HG02884 (cell line): ENCODE data around the gene TXNDC12.
"Not testable (repeated sequence)": the region's sequence is repeated elsewhere in the genome, so short reads cannot be mapped to it uniquely, and the experiment has no call there.

Experiments used
- ATAC-seq: cut with Tn5 transposase; IDR thresholded peaks from one replicate; pipeline ENCODE4 v1.9.1; 2021; ENCODE audit warnings: mild to moderate bottlenecking, moderate library complexity; ENCODE audit not compliant: unreplicated experiment

Gene TXNDC12

DNA sequence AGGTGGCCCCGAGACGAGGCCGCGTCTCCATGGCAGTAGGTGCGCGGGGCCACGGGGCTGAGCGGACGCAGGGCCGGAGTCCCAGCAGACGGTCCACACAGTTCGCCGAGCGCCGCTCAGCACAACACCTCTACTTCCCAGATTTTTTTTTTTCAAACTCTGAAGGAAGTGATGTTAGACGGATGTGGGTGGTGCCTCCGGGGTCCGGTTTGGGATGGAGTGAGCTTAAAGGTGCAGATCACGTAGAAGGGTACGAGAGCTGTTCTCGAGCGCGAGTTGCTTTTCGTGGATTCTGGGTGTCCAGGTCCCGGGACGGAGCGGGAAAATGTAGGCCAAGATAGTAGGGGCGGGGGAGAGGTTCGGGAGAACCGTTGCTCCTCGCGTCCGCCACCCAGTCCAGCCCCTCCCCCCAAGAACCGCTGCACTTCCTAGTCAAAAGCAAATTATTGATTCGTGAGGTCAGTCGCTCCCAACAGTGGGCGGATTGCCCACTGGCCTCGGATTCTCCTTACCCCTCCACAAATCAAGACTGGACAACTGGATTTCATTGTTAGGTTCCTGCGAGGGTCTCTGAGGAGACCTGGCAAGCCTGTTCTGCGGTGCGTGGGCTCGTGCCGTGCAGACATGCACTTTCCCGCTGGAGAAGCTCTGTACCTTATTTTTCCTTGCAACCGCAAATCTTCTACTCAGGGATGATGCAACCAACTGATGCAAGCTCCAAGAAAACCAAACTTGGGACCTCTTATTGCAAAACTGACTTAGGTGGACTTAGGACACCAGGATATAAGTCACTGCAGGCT is at the start of gene TXNDC12:
Gene TXNDC12, minus strand, starts transcription at position 126 of the 800 bp plus-strand sequence. Its CDS starts 95 bp downstream, at position 31.
- ATAC-seq = no peak

DNA sequence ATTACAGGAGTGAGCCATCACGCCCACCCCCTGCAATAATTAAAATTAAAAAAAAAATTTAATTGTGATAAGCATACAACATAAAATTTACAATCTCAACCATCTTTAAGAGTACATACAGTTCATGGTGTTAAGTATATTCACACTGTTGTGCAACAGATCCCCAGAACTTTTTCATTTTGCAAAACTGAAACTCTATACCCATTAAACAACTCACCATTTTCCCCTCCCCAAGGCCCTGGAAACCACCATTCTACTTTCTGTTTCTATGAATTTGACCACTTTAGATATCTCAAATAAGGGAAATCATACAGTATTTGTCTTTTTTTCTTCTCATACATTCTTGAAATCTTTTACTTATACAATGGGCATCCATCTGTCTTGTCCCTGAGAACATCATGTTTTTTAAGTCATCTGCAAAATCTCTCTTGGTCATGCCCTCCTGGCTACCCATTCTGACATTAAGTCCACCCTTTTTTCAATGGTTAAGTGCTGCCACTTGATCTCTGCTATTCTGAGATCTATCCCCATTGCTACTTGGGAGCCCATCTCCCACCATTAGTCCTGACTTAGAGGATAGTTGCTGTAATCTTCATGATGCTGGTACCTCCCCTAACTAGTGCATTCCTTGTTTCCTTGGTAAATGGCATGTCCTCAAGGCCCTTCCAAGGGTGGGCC is 47.5 kb upstream of the TXNDC12 start:
- ATAC-seq = no peak

DNA sequence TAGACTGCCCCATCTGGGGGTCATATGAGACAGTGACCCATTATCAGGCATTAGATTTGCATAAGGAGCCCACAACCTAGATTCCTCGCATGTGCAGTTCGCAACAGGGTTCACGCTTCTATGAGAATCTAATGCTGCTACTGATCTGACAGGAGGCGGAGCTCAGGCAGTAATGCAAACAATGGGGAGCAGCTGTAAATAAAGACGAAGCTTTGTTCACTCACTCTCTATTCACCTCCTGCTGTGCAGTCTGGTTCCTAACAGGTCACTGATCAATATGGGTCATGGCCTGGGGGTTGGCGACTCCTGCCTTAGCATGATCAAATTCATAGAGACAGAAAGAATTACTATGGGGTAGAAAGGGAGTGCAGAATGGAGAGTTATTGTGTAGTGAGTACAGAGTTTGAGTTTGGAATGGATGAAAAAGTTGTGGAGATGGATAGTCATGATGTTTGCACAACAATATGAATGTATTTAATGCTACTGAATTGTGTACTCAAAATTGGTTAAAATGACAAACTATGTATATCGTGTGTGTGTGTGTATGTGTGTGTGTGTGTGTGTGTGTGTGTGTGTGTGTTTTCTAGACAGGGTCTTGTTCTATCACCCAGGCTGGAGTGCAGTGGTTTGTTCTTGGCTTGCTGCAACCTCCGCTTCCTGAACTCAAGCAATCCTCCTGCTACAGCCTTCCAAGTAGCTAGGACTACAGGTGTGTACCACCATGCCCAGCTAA is 43.3 kb upstream of the TXNDC12 start:
- ATAC-seq = no peak

DNA sequence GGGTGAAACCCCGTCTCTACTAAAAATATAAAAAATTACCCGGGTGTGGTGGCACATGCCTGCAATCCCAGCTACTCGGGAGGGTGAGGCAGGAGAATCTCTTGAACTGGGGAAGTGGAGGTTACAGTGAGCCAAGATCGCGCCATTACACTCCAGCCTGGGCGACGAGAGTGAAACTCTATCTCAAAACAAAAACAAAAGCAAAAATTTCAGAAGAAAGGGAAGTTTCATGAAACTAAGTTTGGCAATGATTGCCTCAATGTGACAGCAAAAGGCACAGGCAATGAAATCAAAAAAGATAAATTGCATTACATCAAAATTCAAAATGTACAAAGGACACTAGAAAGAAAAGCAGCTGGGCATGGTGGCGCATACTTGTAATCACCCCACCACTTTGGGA is 41.2 kb upstream of the TXNDC12 start:
- no peak for ATAC-seq

DNA sequence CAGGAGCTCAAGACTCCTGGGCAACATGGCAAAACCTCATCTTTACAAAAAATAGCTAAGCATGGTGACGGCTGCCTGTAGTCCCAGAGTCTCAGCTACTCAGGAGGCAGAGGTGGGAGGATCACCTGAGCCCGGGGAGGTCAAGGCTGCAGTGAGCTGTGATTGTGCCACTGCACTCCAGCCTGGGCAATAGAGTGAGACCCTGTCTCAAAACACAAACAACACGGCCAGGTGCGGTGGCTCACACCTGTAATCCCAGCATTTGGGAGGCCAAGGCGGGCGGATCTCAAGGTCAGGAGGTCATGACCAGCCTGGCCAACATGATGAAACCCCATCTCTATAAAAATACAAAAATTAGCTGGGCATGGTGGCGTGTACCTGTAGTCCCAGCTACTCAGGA is 39.3 kb upstream of the TXNDC12 start:
- not testable (repeated sequence) for ATAC-seq

DNA sequence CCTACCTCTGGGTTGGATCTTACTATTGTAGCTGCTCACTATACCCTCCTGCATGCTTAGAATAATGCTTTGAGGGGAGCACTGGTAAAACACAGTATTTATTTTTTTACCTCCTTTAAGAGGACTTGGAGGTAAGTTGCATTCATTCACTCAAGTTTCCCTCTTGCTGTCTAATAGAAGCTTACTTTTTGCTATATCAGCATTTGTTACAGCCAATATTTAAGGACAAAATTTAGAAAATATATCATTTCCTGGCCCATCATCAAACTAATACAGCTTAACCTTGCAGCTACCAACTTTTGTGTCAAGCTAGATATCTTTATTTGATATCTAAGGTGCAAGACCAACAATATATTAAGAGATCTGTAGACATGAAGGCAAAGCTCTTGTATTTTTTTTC is 32.9 kb upstream of the TXNDC12 start:
- not testable (repeated sequence) for ATAC-seq

DNA sequence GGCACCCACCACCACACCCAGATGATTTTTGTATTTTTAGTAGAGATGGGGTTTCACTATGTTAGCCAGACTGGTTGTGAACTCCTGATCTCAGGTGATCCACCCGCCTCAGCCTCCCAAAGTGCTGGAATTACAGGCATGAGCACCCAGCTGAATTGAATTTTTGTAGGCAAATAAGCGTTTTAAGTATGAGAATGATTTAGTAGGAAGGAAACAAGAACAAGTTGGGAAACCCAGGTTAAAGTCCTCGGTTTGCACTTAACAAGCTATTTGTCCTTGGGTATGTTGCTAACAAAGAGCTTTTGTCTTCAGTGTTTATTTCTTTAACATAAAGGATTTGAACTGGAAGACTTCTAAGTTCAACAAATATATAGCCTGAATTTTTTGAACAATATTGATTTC is 25.0 kb upstream of the TXNDC12 start:
- ATAC-seq = no peak

DNA sequence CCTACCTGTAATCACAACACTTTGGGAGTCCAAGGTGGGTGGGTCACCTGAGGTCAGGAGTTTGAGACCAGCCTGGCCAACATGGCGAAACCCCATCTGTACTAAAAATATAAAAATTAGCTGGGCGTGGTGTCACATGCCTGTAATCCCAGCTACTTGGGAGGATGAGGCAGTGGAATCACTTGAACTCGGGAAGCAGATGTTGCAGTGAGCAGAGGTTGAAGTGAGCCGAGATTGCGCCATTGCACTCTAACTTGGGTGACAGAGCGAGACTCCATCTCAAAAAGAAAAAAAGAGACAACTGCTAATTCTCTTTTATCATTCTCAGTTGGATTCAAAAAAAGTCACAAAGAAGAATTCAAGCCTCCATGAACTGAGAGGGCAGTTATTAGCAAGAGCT is 22.3 kb upstream of the TXNDC12 start:
- ATAC-seq = not testable (repeated sequence)

DNA sequence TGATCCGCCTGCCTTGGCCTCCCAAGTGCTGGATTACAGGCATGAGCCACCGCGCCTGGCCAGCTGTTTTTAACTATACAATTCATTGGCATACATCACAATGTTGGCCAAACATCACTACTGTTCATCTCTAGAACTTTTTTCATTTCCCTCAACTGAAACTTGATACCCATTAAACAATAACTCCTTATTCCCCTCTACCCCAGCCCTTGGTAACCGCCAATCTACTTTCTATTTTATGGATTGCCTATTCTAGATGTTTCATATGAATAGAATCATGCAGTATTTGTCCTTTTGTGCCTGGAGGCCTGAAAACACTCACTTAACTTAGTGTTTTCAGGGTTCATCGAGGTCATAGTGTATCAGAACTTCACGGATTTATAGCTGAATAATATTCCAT is 17.3 kb upstream of the TXNDC12 start:
- ATAC-seq = no peak

DNA sequence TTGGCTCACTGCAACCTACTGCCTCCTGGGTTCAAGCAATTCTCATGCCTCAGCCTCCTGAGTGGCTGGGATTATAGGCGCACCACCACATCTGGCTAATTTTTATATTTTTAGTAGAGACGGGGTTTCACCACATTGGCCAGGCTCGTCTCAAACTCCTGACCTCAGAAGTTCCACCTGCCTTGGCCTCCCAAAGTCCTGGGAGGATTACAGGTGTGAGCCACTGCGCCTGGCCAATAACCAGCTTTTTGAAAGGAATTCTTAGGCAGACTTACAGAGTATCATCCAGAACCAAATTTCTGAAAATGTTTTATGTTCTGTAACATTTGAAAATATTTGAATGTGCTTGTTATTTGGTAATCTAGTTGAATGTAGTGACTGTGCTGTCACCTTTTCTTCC is 15.7 kb upstream of the TXNDC12 start:
- no peak for ATAC-seq

DNA sequence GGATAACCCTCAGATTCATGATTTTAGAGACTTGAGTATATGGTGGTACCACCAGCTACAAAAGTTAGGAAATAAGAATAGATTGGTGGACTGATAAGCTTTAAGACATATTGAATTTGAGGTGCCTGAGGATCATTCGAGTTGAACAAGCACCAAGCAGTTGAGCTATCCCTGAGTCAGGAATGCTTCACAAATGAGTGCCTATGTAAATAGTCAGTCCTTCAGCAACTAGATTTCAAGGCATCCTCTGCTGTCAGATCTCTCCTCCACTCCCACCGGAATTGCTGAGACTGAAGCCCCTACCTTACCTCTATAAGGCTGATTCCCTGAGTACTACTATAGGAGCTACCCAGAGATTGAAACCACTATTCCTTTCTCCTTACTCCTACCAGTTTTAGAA is 8.2 kb upstream of the TXNDC12 start:
- ATAC-seq = no peak

DNA sequence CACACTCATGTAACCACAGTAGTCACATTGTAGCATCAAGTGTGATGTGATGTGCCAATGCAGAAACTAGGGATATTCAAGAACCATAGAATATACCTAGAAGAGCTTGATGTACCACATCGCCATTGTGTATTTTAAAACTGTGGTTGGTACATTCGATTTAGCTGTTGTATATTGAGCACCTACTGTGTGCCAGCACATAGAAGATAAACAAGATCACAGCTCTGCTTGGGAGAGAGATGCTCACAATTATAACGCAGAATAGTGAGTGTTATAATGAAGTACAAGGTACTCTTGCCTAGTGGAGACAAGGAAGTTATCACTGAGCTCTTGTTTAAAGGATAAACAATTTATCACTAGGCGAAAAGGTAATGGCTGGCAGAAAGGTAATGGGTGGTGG is 5.8 kb upstream of the TXNDC12 start:
- no peak for ATAC-seq

DNA sequence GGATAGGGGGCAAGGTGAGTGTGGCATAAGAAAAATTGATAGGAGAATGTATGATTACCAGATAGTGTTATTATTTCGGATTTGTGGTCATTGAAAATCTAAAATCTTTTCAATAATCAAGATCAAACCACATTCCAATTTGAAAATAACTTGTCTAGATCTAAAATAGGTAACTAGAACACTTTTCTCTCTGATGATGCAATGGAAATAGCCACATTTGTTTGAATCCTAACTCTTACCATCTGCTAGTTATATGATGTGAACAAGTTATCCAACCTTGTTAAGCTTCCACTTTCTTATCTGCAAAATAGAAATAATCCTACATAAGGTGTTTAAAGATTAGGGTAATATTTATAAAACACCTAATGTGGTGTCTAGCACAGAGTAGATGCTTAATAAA is 4.9 kb upstream of the TXNDC12 start:
- no peak for ATAC-seq

DNA sequence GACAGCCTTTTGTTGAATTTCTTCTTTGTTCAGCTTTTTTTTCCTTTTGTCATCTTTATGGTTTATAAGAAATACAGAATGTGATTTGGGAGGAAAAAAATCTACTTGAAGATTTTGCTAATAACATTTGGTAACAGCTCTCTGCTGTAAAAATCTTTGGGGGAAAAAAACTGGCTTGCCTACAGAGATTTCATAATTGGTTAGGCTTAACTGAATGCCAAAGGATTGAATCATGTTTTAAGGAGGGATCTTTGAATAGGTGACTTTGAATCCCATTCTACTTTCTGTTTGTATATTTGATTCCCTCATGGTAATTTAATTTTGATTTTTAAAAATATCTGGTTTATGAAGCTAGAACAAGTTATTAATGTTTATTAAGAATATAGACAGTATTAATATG is 4.3 kb upstream of the TXNDC12 start:
- no peak for ATAC-seq

DNA sequence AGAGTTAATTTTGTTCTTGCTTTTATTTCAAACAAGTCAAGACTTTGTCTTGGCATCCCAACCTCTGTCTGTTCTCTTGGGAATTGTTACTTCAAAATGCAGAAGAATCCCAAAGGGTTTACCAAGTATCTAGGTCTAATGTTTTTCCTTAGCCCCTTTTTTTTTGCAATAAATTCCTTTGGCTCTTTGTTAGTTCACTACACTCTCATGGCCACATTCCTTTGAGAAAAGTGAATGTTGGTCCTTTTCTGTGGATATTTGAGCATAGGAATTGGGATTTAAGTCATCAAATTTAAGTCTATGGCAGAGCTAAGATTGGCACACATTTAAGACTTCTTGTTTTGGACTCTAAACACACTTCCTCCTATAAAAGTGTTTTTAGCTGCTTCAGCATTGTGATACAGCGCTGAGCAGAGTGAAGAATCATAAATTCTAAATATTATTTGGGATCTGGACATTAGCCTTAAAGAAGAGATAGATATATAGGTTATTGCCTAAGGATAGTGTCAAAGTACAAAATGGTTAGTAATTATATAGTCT is 3.0 kb upstream of the TXNDC12 start:
- no peak for ATAC-seq

DNA sequence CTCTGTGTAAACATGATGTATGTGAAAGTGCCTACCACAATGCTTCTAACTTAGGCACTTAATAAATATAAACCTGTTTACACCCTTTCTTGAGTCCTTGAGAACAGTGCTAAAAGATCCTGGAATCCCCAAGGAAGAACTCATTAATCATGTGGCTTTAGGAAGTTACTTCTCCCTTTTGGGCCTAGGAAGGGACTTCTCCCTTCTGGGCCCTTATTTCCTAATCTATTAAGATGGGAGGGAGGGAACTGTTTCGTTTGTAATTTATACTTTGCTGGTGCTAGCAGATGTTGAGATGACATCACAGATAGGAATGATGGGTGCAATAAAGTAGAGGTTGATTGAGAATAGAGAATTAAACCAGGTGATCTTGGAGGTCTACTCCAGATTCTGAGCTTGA is 2.3 kb upstream of the TXNDC12 start:
- ATAC-seq = no peak

DNA sequence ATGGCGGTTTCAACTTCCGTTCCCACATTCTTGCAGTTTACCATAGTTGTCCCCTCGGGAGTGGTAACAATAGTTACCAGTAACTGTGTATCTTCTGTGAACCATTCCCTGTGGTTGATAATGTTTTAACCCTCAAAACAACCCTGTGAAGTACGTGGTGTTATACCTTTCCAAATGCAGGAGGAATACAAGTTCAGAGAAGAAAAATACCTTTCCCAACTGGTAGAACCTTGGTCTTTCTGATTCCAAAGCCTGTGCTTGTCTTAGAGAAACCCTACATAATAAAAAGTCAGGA is 1.9 kb upstream of the TXNDC12 start:
- ATAC-seq = peak; percentile 31

DNA sequence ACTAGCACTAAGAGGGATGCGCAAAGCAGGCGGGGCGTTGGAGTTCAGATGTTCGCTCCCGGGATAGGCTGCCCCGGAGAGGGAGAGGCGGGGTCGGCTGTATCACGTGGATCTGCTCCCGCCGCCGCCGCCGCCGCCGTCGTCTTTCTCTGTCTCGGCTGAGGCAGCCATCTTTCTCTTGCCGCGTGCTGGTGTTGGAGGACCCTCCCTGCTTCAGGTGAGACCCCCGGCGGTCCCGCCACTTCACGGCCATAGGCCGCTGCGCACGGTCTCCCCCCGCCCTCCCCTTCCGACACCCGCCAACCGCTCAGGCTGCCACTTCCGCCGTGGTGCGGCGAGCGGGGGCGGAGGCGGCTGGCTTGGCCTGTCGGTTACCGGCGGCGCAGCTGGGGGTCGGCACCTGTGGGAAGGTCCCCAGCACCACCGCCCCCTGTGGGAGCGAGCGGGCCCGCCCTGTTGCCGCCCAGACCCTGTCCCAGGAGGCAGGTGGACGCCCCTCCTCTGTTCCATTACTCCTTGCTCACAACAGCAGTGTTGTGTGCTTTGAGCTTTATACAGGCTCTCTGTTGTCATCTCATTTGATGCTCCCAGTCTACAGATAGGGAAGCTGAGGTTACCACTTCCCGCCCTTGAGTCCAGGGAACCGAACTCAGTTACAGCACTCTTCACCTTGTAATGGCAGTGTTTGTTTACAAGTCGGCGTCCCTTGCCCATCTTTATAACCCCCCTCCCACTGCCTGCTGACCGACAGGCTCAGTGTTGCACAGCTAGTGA is 1.4 kb upstream of the TXNDC12 start, which contains the start of gene BTF3L4:
Gene BTF3L4, plus strand, starts transcription at position 133 of the 774 bp plus-strand sequence. CDS start 3,553 bp downstream, outside the sequence.
- peak; percentile 78 for ATAC-seq

DNA sequence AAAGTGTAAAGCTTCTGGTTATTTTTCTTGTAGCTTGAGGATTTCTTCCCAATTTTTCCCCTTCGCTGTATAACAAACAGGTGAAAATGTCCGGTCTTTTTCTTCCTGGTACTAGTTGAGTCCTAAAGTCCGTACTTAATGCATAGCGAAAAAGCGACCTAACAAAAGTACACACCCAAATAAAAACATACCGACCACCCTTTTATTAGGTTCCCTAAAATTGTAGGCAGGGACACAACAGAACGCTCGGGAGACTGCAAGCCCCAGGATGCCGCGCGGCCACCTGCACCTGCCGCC is 823 bp upstream of the TXNDC12 start:
- ATAC-seq = no peak

DNA sequence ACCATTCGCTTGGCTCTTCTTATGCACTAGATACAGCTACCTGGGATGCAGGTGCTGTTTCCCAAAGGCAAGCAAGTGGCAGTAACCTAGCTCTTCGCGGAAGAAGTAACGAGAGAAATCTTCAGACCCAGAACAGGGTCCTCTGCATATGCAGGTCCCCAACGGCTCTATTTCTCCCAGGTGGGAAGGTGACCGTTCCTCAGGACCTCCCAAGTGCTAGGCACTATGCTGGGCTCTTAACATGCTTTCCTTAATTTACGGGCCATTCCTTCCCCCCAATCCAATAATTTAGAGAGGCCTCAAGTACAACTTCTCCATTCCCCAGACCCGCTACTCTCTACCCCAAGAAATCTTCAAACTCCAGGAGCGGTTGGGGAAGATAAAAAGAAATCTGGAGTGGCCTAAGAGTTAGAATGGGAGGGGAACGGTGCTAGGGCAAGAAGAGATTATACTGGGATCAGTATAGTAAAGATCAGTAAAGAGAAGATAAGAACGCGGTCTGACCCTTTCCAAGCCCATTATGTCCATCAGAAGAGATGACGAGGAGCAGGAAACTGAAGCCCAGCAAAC is 410 bp downstream of the TXNDC12 start:
- ATAC-seq = no peak

DNA sequence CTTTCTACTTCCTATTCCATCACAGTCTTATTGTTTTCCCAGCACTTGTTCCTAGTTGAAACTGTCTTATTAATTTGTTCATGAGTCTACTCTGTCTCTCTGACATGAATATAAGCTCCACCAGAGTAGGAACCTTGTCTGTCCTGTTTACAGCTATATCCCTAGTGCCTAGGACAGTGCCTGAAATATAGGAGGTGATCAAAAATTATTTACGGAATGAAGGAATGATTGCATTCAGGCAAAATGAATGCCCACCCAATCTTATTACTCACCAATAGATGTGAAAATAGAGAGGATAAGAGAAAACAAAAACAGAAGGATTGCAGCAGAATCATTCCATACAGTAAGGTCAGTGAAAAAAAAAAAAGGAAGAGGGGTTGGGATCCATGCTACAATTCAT is 1.1 kb downstream of the TXNDC12 start:
- ATAC-seq = no peak
